H1 (cell line): ENCODE results near the gene RAD51B. TPM values are rescaled to one million over a fixed set of nuclear protein-coding genes. Genes with fewer than 3 reads are reported as not detected.

Experiments
- CTCF ChIA-PET: fragments of 300-600 bp; sonication (Branson Sonifier 250); formaldehyde crosslinking; loops from one replicate; lab custom pipeline; 2021; ENCODE audit not compliant: partially characterized antibody; lab: Charles Lee
- POLR2A ChIA-PET: fragments of 300-600 bp; sonication (Branson Sonifier 250); formaldehyde crosslinking; loops from one replicate; lab custom pipeline; 2021; ENCODE audit warnings: inconsistent platforms; ENCODE audit not compliant: partially characterized antibody; lab: Charles Lee
- DNase-seq, 2 experiments: peaks; one replicate each; pipeline versions ENCODE4 v3.0.0 to v3.0.0-alpha.2; 2010 to 2022; ENCODE audit warnings: low spot score in 2 of 2, low read depth in 1 of 2, mixed read lengths in 1 of 2
- FAIRE-seq: peaks from 2 replicates; lab custom pipeline; 2011; peaks lifted over from hg19 to GRCh38; lab: Jason Lieb, UNC
- H2AFZ ChIP-seq: 2 replicates; pipeline ENCODE4 v1.8.1; 2012; ENCODE audit warnings: low read length, inconsistent platforms
- H2AK5ac ChIP-seq: 2 replicates; pipeline ENCODE4 v1.6.1; 2013; ENCODE audit warnings: low read depth, low read length
- H2BK120ac ChIP-seq: replicated peaks from 2 replicates; pipeline ENCODE3; 2013; ENCODE audit warnings: low read depth, low read length, inconsistent platforms
- H2BK12ac ChIP-seq: 2 replicates; pipeline ENCODE4 v1.6.1; 2013; ENCODE audit warnings: low read depth, low read length
- H2BK15ac ChIP-seq: 2 replicates; pipeline ENCODE4 v1.6.1; 2013; ENCODE audit warnings: low read length
- H2BK20ac ChIP-seq: 2 replicates; pipeline ENCODE4 v1.6.1; 2013; ENCODE audit warnings: low read length
- H2BK5ac ChIP-seq: 2 replicates; pipeline ENCODE4 v1.6.1; 2013; ENCODE audit warnings: low read depth, low read length
- H3K14ac ChIP-seq: 2 replicates; pipeline ENCODE4 v1.6.1; 2013; ENCODE audit warnings: inconsistent platforms; ENCODE audit not compliant: insufficient read length
- H3K18ac ChIP-seq: 2 replicates; pipeline ENCODE4 v1.6.1; 2013; ENCODE audit warnings: low read length; ENCODE audit errors: extremely low read depth
- H3K23ac ChIP-seq: 2 replicates; pipeline ENCODE4 v1.6.1; 2013; ENCODE audit warnings: inconsistent platforms; ENCODE audit not compliant: insufficient read length
- H3K23me2 ChIP-seq: 2 replicates; pipeline ENCODE4 v1.6.1; 2013; ENCODE audit warnings: low read depth, low read length
- H3K27ac ChIP-seq: 2 replicates; pipeline ENCODE4 v1.6.1; 2011; ENCODE audit warnings: low read depth, low read length, inconsistent platforms
- H3K27me3 ChIP-seq, 4 experiments: replicated peaks in 1 of 4; 1 replicate in 1 of 4; 2 replicates in 3 of 4; pipeline versions ENCODE4 v1.6.1 to v1.8.1; 2011 to 2013; ENCODE audit warnings: low read length in 3 of 4, mild to moderate bottlenecking in 3 of 4, inconsistent platforms in 2 of 4, mixed read lengths in 2 of 4, moderate library complexity in 1 of 4; ENCODE audit not compliant: control insufficient read depth in 3 of 4, insufficient read depth in 3 of 4; ENCODE audit errors: extremely low read depth in 1 of 4
- H3K36me3 ChIP-seq, 4 experiments: 2 replicates each; pipeline versions ENCODE4 v1.6.1 to v1.8.1; 2011 to 2013; ENCODE audit warnings: mild to moderate bottlenecking in 4 of 4, low read length in 3 of 4, moderate library complexity in 2 of 4, control low read depth in 1 of 4, inconsistent platforms in 1 of 4; ENCODE audit not compliant: insufficient read depth in 4 of 4, control insufficient read depth in 2 of 4
- H3K4ac ChIP-seq: replicated peaks from 2 replicates; pipeline ENCODE3; 2013; ENCODE audit warnings: low read length, low read depth, mixed read lengths, inconsistent platforms; ENCODE audit not compliant: insufficient read length
- H3K4me1 ChIP-seq, 4 experiments: replicated peaks in 1 of 4; 1 replicate in 1 of 4; 2 replicates in 3 of 4; pipeline versions ENCODE4 v1.6.1 to v1.8.1; 2011 to 2013; ENCODE audit warnings: low read length in 3 of 4, inconsistent platforms in 2 of 4, mixed read lengths in 1 of 4; ENCODE audit not compliant: insufficient read depth in 4 of 4, control insufficient read depth in 3 of 4
- H3K4me2 ChIP-seq, 2 experiments: 2 replicates each; pipeline versions ENCODE4 v1.6.1 to v1.8.1; 2011 to 2013; ENCODE audit warnings: low read depth in 2 of 2, low read length in 2 of 2, control low read depth in 1 of 2, inconsistent platforms in 1 of 2, mild to moderate bottlenecking in 1 of 2; ENCODE audit not compliant: insufficient read depth in 1 of 2
- H3K4me3 ChIP-seq, 4 experiments: fragments of 200-600, 300-600 bp in 1 of 4; sonication (generic), shearing (Covaris generic), sonication (Bioruptor Twin) in 1 of 4; 2 replicates each; pipeline versions ENCODE4 v1.5.1 to v1.8.1; 2011 to 2016; ENCODE audit warnings: low read length in 4 of 4, low read depth in 3 of 4, control low read depth in 2 of 4, inconsistent platforms in 2 of 4, mild to moderate bottlenecking in 2 of 4, mixed read lengths in 1 of 4, moderate library complexity in 1 of 4; ENCODE audit not compliant: insufficient read depth in 2 of 4; ENCODE audit errors: extremely low read depth in 1 of 4
- H3K56ac ChIP-seq: replicated peaks from 2 replicates; pipeline ENCODE3; 2013; ENCODE audit warnings: low read depth, mild to moderate bottlenecking, mixed read lengths, low read length, inconsistent platforms; ENCODE audit not compliant: insufficient read length
- H3K79me1 ChIP-seq: 2 replicates; pipeline ENCODE4 v1.6.1; 2013; ENCODE audit warnings: low read depth, low read length, control low read depth
- H3K79me2 ChIP-seq, 2 experiments: 2 replicates each; pipeline versions ENCODE4 v1.6.1 to v1.8.1; 2012 to 2013; ENCODE audit warnings: low read length in 2 of 2, mild to moderate bottlenecking in 2 of 2, inconsistent platforms in 1 of 2; ENCODE audit not compliant: insufficient read depth in 2 of 2, control insufficient read depth in 1 of 2
- H3K9ac ChIP-seq, 4 experiments: replicated peaks in 1 of 4; 1 replicate in 1 of 4; 2 replicates in 3 of 4; pipeline versions ENCODE4 v1.6.1 to v1.8.1; 2011 to 2013; ENCODE audit warnings: low read depth in 3 of 4, low read length in 3 of 4, control low read depth in 2 of 4, mild to moderate bottlenecking in 2 of 4, moderate library complexity in 2 of 4, inconsistent platforms in 1 of 4; ENCODE audit errors: extremely low read depth in 1 of 4
- H3K9me3 ChIP-seq, 2 experiments: 2 replicates each; pipeline versions ENCODE4 v1.6.1 to v1.8.1; 2012 to 2013; ENCODE audit warnings: mild to moderate bottlenecking in 2 of 2, moderate library complexity in 2 of 2, control low read depth in 1 of 2, inconsistent platforms in 1 of 2, low read depth in 1 of 2, low read length in 1 of 2, mixed read lengths in 1 of 2; ENCODE audit not compliant: insufficient read depth in 2 of 2
- H4K20me1 ChIP-seq, 2 experiments: replicated peaks in 1 of 2; 2 replicates each; pipeline versions ENCODE3 to v1.8.1; 2011 to 2013; ENCODE audit warnings: inconsistent platforms in 2 of 2, low read length in 2 of 2, mild to moderate bottlenecking in 1 of 2; ENCODE audit not compliant: insufficient read depth in 2 of 2, control insufficient read depth in 1 of 2
- H4K5ac ChIP-seq: 2 replicates; pipeline ENCODE4 v1.6.1; 2013; ENCODE audit warnings: low read length, low read depth, mixed read lengths, inconsistent platforms; ENCODE audit not compliant: insufficient read length
- H4K8ac ChIP-seq: 2 replicates; pipeline ENCODE4 v1.8.0; 2013; ENCODE audit warnings: mild to moderate bottlenecking, moderate library complexity, low read length, inconsistent platforms; ENCODE audit not compliant: insufficient read depth; ENCODE audit errors: extremely low read depth
- H4K91ac ChIP-seq: replicated peaks from 2 replicates; pipeline ENCODE3; 2013; ENCODE audit warnings: low read length, mixed read lengths, inconsistent platforms; ENCODE audit not compliant: insufficient read length
- E2F6 ChIP-seq: IDR thresholded peaks from 2 replicates; pipeline ENCODE4 v1.6.1; 2012; ENCODE audit warnings: inconsistent platforms
- GABPA ChIP-seq: IDR thresholded peaks from 2 replicates; pipeline ENCODE4 v1.6.1; 2011; ENCODE audit warnings: mild to moderate bottlenecking, low read length, moderate library complexity, borderline replicate concordance; ENCODE audit not compliant: insufficient read depth
- JUN ChIP-seq: IDR thresholded peaks from 2 replicates; pipeline ENCODE4 v1.6.1; 2011; ENCODE audit warnings: low read depth, mild to moderate bottlenecking, improper control_type of control experiment, low read length
- KDM5A ChIP-seq: fragments of 200-600 bp; IDR thresholded peaks from 2 replicates; pipeline ENCODE4 v1.7.1; 2012; ENCODE audit warnings: mild to moderate bottlenecking, low read length, inconsistent platforms, mixed read lengths
- MAFK ChIP-seq: IDR thresholded peaks from 2 replicates; pipeline ENCODE4 v1.6.1; 2012; ENCODE audit warnings: low read depth, mild to moderate bottlenecking, improper control_type of control experiment, low read length
- PHF8 ChIP-seq: fragments of 200-600 bp; sonication (generic); conservative IDR thresholded peaks from 2 replicates; pipeline ENCODE4 v1.7.1; 2012; ENCODE audit warnings: low read depth, mild to moderate bottlenecking, inconsistent platforms, low read length, moderate library complexity
- RAD21 ChIP-seq, 2 experiments: IDR thresholded peaks in 1 of 2; conservative IDR thresholded peaks in 1 of 2; 2 replicates each; pipeline ENCODE4 v1.6.1; 2011; ENCODE audit warnings: low read depth in 2 of 2, low read length in 2 of 2, improper control_type of control experiment in 1 of 2, inconsistent platforms in 1 of 2, mild to moderate bottlenecking in 1 of 2, moderate library complexity in 1 of 2
- SIRT6 ChIP-seq: IDR thresholded peaks from one replicate; pipeline ENCODE4 v1.7.1; 2012; ENCODE audit warnings: low read length, inconsistent platforms
- SP1 ChIP-seq: IDR thresholded peaks from 2 replicates; pipeline ENCODE4 v1.6.1; 2011; ENCODE audit warnings: low read depth, low read length
- TBP ChIP-seq: IDR thresholded peaks from 2 replicates; pipeline ENCODE4 v1.6.1; 2011; ENCODE audit warnings: low read depth, low read length, improper control_type of control experiment
- TCF12 ChIP-seq: IDR thresholded peaks from 2 replicates; pipeline ENCODE4 v1.6.1; 2011; ENCODE audit warnings: low read depth, mild to moderate bottlenecking, low read length
- USF2 ChIP-seq: IDR thresholded peaks from 2 replicates; pipeline ENCODE4 v1.6.1; 2011; ENCODE audit warnings: low read length, improper control_type of control experiment
- YY1 ChIP-seq: IDR thresholded peaks from 2 replicates; pipeline ENCODE4 v1.6.1; 2011; ENCODE audit warnings: low read depth, mild to moderate bottlenecking, low read length
- WGBS, 2 experiments: shearing (Covaris generic) in 1 of 2; methylation state at CpG; one replicate each; pipeline versions ENCODE4 v1.1.6 to v1.1.7; 2013 to 2015; ENCODE audit warnings: low lambda C conversion rate in 2 of 2, mixed read lengths in 2 of 2, inconsistent platforms in 1 of 2, low coverage in 1 of 2, missing lambda C conversion rate in 1 of 2; ENCODE audit not compliant: insufficient replicate concordance in 2 of 2, insufficient coverage in 1 of 2, insufficient read length in 1 of 2; ENCODE audit errors: extremely low coverage in 1 of 2, missing lambda C conversion rate in 1 of 2; 5-methylcytosine and 5-hydroxymethylcytosine counted together
- polyA plus RNA-seq, 7 experiments: library from polyadenylated mRNA; depleted of rRNA in 3 of 7; stranded (reverse) in 5 of 7; unstranded in 2 of 7; fragments of >200 nt in 5 of 7; fragments of 200-250 nt in 2 of 7; gene quantifications; 1 replicate in 5 of 7; 2 replicates in 1 of 7; 4 replicates in 1 of 7; pipeline versions ENCODE4 v1.2.1 to v1.2.3, GENCODE V29; 2011 to 2013; ENCODE audit warnings: missing spikeins in 2 of 7, mixed read lengths in 2 of 7
- total RNA-seq: library from RNA; stranded (reverse); fragmentation: NEBNext Ultra II Directional; extraction: Animal tissue kit (Norgen Biotek cat#: 25700); gene quantifications from 2 replicates; pipeline ENCODE4 v1.2.1, GENCODE V29; 2021

Gene RAD51B
- total and polyA plus RNA-seq, 2 of the 8 experiments (the other 6 are each of a cell fraction or from before 2014, with no cell fraction given), result 3.9 to 14.9 TPM

GRCh38 chr14:68367536-68367935 is 548.0 kb downstream of the RAD51B start:
- no peaks in the 10 kb centered on the region for H4K20me1 ChIP-seq
- no peak overlapping the region for H4K5ac ChIP-seq
- H2BK12ac ChIP-seq, result no peak overlapping the region
- no peak overlapping the region for H3K56ac ChIP-seq
- H3K23ac ChIP-seq, result no peak overlapping the region
- no peak overlapping the region for H3K9ac ChIP-seq
- H2BK5ac ChIP-seq, result no peak overlapping the region
- no peak overlapping the region for H3K4me3 ChIP-seq
- no peak overlapping the region for H2AK5ac ChIP-seq
- H3K4me2 ChIP-seq, result no peak overlapping the region
- no peak overlapping the region for H3K27ac ChIP-seq
- no peak overlapping the region for H4K8ac ChIP-seq
- no peaks in the 10 kb centered on the region for H3K36me3 ChIP-seq
- WGBS, 2 experiments, result 85% methylated on average over 5 of the region's 5 CpGs; no CpG with 5 or more reads in 1 of the 2 experiments
- H3K27me3 ChIP-seq, result no peaks in the 10 kb centered on the region; a peak in 2 of 7 replicates
- no peak overlapping the region for H3K18ac ChIP-seq
- no peak overlapping the region for H2BK15ac ChIP-seq
- H3K79me2 ChIP-seq, result no peaks in the 10 kb centered on the region
- DNase-seq (no peak), FAIRE-seq (no peak)
- H4K91ac ChIP-seq, result no peak overlapping the region
- H2BK120ac ChIP-seq, result no peak overlapping the region
- H3K79me1 ChIP-seq, result no peaks in the 10 kb centered on the region
- H2AFZ ChIP-seq, result no peak overlapping the region
- ChIA-PET CTCF (interaction anchor here (1.1 to 2.0 kb wide), 4 partner anchors 41 to 449 kb away, joined by 3 to 8 read pairs (median 4); no protein-coding TSS in a partner anchor), POLR2A (interaction anchor here (1.2 to 1.9 kb wide), 2 partner anchors 8 to 423 kb away, joined by 3 to 4 read pairs; no protein-coding TSS in a partner anchor)
- H2BK20ac ChIP-seq, result no peak overlapping the region
- no peaks in the 10 kb centered on the region for H3K9me3 ChIP-seq
- H3K4me1 ChIP-seq, result peaks cover 8 to 21% (median 10%) of the 10 kb centered on the region in 4 experiments; a peak in 6 of 7 replicates
- H3K23me2 ChIP-seq, result peaks cover 8% of the 10 kb centered on the region
- no peak overlapping the region for H3K14ac ChIP-seq
- H3K4ac ChIP-seq, result no peak overlapping the region
- no peak for TF ChIP-seq YY1
- no peak for TF ChIP-seq GABPA
- no peak for TF ChIP-seq TCF12
- no peak for TF ChIP-seq SIRT6
- TF ChIP-seq E2F6, result no peak
- no peak for TF ChIP-seq JUN
- no peak for TF ChIP-seq SP1
- no peak for TF ChIP-seq TBP
- no peak for TF ChIP-seq RAD21 (IDR thresholded peaks at IDR 0.05 in 1 of 2, conservative IDR thresholded peaks at IDR 0.05 in 1 of 2; ENCODE audit: low read depth in 2 of 2, low read length in 2 of 2)
- TF ChIP-seq USF2, result no peak
- no peak for TF ChIP-seq PHF8
- no peak for TF ChIP-seq KDM5A
- TF ChIP-seq MAFK, result no peak
